ENCODE data around the gene TMEM132C.

- TF ChIP-seq ZBTB7A (IDR thresholded peaks at IDR 0.05; ENCODE audit: low read depth) (no peak), MAX (IDR thresholded peaks at IDR 0.05) (no peak), EP300 (IDR thresholded peaks at IDR 0.05; ENCODE audit: borderline replicate concordance) (no peak), TEAD4 (IDR thresholded peaks at IDR 0.05) (no peak)
Observed at GRCh38 chr12:128612150-128612850, 345.3 kb downstream of the TMEM132C start.

Data from Ishikawa (cell line).